GM06990 (cell line): ENCODE data around the gene HMX1.

Source experiments
- DNase-seq: peaks from one replicate; pipeline ENCODE4 v3.0.0-alpha.2; 2011; ENCODE audit not compliant: insufficient read length; ENCODE audit errors: extremely low read depth
- H3K27me3 ChIP-seq: replicated peaks from 2 replicates; pipeline ENCODE4 v1.6.0; 2011; ENCODE audit warnings: low read length; ENCODE audit not compliant: control insufficient read depth, insufficient read depth
- H3K36me3 ChIP-seq: 2 replicates; pipeline ENCODE4 v1.5.1; 2011; ENCODE audit warnings: low read length; ENCODE audit not compliant: control insufficient read depth, insufficient read depth
- H3K4me3 ChIP-seq: replicated peaks from 2 replicates; pipeline ENCODE4 v1.5.1; 2011; ENCODE audit warnings: low read depth, mild to moderate bottlenecking, control low read depth, low read length
- TF ChIP-seq, protein P1 (sequence below): IDR thresholded peaks from 2 replicates; pipeline ENCODE4 v1.5.1; 2011; ENCODE audit warnings: low read length, control low read depth, mild to moderate bottlenecking, inconsistent platforms; ENCODE audit not compliant: insufficient read depth, poor library complexity, severe bottlenecking

The HMX1 gene

DNA sequence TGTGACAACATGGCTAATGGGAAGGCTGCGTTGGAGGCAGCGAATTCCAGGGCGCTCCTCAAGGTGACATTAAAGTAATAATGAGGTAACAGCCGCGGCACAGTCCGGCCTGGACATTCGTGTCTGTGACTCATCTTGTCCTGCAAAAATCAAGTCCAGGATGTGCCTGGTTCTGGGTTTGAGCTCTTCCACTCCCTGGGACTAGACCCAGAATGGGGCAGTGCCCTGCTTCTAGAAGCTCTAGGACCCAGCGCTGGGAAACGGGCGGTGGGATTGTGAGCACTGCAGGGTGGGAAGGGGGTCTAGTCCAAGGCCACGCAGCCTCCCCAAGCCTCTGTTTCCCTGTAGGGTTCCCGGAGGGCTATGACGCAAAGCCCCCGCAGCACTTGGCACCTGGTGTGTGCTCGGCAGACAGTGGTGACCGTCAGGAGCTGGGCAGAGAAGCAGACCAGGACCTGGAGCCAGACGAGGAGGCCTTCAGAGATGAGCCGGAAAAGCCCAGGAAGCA, 34.9 kb downstream of the HMX1 start:
- Histone ChIP-seq H3K36me3 (no peaks in the 10 kb centered on the region), H3K4me3 (no peak overlapping the region), H3K27me3 (no peaks in the 10 kb centered on the region; the same call in 1 of the 2 replicates)
- DNase-seq, result no peak
- TF ChIP-seq, protein P1, sequence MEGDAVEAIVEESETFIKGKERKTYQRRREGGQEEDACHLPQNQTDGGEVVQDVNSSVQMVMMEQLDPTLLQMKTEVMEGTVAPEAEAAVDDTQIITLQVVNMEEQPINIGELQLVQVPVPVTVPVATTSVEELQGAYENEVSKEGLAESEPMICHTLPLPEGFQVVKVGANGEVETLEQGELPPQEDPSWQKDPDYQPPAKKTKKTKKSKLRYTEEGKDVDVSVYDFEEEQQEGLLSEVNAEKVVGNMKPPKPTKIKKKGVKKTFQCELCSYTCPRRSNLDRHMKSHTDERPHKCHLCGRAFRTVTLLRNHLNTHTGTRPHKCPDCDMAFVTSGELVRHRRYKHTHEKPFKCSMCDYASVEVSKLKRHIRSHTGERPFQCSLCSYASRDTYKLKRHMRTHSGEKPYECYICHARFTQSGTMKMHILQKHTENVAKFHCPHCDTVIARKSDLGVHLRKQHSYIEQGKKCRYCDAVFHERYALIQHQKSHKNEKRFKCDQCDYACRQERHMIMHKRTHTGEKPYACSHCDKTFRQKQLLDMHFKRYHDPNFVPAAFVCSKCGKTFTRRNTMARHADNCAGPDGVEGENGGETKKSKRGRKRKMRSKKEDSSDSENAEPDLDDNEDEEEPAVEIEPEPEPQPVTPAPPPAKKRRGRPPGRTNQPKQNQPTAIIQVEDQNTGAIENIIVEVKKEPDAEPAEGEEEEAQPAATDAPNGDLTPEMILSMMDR, result no peak

DNA sequence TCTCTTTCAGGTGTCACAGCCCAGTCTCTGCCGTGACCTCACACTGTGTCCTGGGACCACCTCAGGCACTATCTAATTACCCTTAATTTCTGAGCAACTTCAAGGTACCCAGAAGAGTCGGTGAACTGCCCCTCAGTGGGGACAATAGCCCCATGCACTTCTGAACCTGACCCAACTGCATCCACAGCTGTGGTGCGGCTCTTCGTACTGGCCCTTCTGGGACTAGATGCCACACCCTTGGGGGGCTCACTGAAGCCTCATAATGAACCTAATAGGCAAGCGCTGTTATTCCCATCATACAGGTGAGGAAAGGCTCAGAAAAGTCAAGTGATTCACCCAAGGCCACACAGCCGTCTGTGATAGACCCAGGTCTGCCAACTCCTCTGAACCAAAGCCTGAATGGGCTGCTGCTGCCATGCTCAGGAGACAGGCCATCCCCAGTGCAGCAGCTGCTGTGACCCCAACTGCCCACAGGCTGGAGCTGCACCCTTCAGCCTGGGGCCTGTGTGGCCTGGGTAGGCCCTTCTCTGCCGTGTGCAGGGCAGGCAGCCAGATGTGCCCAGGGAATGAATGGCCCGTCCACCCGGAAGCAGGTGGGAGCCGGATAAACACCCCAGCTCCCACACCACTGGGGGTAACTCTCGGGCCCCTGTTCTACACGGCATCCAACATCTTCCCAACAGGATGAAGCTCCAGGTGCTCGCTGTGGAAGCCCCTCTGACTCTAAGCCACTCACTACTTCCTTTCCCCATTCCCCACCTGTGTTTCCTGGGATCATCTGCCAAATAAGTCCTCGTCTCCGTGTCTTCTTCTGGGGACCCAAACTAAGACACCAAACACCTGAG, 35.9 kb downstream of the HMX1 start:
- H3K4me3 ChIP-seq, result no peak overlapping the region
- DNase-seq, result no peak
- TF ChIP-seq, protein P1, result no peak

DNA sequence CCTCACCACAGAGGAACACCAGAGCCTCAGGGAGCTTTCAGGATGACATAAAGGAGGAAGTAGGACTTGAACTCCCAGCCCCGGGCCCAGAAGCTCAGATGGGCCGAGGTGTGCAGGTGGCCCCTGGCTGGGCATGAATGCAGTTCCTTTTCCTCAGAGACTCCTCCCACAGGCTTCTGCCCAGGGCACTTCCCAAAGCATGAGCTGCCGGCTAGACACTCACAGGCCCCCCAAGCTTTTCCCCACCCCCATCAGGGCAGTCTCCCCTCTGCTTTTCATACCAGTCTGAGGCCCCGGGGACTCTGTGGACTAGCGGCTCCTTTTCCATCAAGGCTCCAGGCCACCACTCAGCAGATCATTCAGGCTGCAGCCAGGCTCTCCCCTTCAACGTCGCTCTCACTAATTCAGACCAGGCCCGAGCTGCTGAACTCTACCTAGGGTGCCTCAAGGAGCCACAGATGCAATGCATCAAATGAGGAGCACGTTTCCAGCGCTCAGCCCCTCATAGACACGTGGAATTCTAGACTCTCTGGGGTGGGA, 36.9 kb downstream of the HMX1 start:
- DNase-seq, result no peak
- H3K27me3 ChIP-seq, result no peaks in the 10 kb centered on the region; the same call in 1 of the 2 replicates
- no peaks in the 10 kb centered on the region for H3K36me3 ChIP-seq
- H3K4me3 ChIP-seq, result no peak overlapping the region
- TF ChIP-seq, protein P1, result no peak

More for the DNA sequence above, 35.9 kb downstream of the HMX1 start:
- Histone ChIP-seq H3K27me3 (no peaks in the 10 kb centered on the region; the same call in 1 of the 2 replicates), H3K36me3 (no peaks in the 10 kb centered on the region)

DNA sequence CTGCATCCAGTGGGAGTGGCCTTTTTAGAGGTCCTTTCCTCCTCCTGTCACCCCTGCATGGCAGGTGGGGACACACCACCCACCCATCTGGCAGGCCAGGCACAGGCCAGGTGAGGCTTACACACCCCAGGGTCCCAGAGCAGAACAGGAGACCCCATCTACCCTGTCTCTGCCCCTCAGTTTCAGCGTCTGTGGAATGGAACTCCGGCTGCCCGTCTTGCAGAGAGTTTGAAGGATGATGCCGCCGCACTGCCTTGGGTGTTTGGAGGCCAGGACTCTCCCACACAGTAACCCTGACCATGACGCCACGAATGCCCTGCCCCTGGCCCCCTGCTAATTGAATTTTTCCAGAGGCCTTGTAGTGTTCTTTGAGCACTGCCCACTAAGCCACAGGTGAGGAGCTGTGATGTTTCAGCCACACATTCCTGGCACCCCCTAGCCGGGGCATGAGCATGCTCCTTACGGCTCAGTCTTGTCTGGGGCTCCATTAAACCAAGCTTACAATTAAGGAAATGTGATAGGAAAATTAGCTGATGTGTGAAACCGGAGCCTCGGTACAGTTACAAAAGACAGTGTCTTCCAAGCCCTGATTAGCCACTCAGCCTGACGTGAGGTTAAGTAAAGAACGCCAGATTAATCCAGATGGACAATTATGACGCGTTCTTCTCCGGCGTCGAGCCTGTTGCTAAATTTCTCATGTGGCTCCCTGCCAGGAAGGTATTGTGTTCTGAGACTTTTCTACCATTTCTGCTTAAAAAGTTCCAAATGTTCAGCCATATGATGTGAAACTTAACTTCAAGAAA, 39.3 kb downstream of the HMX1 start:
- DNase-seq, result no peak
- TF ChIP-seq, protein P1, result no peak
- Histone ChIP-seq H3K4me3 (no peak overlapping the region), H3K27me3 (no peaks in the 10 kb centered on the region; the same call in 1 of the 2 replicates), H3K36me3 (no peaks in the 10 kb centered on the region)

DNA sequence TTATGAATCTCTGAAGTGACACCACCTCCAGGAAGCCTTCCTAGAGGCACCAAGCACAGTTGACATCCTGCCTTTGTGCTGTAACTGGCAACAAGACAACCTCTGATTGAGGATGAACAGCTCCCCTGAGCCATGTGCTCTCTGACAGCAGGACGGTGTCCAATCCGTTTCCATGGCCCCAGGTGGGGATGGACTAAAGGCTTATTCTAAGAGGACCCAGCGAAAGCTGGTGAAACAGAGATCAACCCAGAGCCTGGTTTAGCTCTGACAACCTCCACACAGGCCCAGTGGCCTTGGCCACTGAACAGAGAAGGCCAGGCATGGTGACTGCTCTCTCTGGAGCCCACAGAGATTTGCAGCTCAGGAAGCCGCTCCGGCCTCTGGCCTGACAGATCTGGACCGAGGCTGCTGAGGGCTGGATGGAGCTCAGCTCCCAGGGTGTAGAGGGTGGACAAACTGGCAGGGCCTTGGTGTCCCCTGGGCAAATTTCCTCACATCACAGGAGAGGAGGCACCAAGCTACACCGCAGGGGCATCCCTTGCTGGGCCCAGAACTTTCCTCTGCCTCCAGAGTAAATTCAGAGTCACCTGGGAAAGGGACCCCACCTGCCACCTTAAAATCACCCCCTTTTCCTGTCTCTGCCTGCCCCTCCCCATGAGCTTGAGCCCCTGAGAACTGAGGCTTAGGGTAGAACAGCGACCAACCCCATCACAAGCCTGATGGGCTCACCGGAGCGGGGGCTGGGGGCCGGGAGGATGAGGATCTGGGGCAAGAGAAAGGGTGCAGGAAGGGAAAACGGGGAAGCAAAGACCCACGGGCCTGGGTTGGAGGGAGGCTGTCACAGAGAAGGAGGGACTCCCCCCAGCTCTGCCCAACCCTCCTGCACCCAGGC, 40.2 kb downstream of the HMX1 start:
- no peaks in the 10 kb centered on the region; the same call in 1 of the 2 replicates for H3K27me3 ChIP-seq
- no peak overlapping the region for H3K4me3 ChIP-seq
- TF ChIP-seq, protein P1, result no peak
- DNase-seq, result no peak
- no peaks in the 10 kb centered on the region for H3K36me3 ChIP-seq
